GM18868 (cell line): ENCODE results near the gene APPBP2.
"Not testable (repeated sequence)": the region's sequence is repeated elsewhere in the genome, so short reads cannot be mapped to it uniquely, and the experiment has no call there.

Source experiments
- ATAC-seq: cut with Tn5 transposase; IDR thresholded peaks from one replicate; pipeline ENCODE4 v1.9.1; 2021; ENCODE audit warnings: mild to moderate bottlenecking, moderate library complexity; ENCODE audit not compliant: unreplicated experiment

APPBP2 gene

DNA sequence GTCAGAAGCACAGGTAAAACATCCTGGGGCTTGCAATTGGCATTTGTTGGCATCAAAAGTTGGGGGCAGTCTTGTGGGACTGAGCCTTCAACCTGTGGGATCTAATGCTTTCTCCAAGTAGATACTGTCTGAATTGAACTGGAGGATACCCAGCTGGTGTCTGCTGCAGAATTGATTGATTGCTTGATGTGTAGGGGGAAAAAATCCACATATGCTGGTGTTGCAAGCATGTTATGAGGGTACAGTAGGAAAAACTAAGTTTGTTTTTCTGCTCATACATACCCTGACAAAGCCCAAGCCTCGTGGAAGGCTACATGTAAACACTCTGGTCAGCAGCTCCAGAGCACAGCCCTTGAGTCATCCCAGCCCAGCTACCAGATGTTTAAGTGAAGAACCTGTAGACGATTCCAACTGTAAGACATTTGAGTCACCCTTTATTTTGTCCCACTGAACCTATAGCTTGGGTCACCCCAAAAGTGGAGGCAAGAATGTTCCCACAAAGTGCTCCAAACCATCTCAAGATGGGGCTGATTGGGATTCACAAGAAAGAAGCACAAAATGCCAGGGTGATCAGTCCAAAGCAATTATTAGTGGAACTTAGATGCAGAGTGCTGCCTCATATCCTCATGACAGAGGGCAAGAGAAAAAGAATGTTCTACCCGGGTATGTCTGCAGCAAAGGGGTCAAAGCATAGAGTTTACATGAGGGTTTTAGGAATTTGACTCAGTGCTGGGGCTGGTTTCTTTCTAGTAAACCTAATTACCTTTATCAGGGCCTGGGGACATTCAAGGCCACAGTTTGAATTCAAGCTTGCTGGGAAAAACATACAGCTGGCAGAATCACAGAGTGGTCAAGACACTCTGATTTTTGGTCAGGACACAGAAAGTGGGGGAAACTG, 9.6 kb upstream of the APPBP2 start:
- no peak for ATAC-seq

DNA sequence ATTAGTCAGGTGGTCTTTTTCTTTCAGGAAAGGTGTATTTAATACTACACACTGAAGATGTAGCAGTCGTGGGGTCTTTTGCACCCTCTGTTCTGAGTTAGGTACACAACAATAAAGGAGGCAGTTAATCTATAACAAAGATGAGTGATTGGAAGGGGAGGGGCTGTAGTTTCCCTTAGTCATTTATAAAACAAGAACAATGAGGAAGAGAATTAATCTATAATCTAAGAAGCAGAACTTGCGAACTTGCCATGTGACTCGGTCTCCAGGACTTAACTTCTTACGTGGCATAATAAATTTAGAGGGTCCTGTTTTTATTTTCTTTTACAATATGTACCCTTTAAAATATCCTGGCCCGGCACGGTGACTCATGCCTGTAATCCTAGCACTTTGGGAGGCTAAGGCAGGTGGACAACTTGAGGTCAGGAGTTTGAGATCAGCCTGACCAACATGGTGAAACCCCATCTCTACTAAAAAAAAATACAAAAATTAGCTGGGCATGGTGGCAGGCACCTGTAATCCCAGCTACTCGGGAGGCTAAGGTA, 8.6 kb upstream of the APPBP2 start:
- no peak for ATAC-seq

DNA sequence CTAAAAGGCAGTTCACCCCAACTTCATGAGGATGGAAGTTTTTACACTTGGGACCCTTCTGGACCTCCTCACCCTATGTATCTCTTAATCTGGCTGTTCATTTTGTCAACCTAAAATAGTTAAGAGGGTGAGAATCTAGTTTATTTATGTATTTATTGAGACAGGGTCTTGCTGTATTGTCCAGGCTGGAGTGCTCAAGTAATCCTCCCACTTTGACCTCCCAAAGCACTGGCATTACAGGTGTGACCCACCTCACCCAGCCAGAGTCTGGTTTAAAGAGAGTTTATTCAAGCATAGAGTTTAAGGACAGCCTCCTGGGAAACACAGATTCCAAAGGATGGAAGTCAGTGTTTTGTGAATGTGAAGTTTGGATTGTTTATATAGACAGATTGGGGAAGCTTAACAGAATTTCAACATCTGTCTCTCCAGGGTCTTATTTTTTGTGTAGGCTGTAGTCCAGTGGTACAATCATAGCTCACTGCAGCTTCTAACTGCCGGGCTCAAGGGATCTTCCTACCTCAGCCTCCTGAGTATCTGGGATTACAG, 8.0 kb upstream of the APPBP2 start:
- ATAC-seq, result no peak

DNA sequence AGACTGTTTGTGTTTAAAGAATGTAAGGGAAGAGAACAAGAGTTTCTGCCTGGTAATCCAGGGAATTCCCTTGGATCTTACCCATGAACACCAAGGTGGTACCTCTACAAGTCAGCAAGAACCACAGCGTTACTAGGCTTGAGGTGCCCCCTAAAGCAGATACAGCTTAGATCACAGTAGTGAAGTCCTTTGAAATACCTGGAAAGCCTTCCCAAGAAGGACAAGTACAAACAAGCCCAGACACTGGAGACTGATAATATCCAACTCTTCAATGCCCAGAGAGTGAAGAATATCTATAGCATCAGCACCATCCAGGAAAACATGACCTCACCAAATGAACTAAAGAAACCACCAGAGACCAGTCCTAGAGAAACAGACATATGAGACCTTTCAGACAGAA, 3.8 kb upstream of the APPBP2 start:
- ATAC-seq, result no peak

DNA sequence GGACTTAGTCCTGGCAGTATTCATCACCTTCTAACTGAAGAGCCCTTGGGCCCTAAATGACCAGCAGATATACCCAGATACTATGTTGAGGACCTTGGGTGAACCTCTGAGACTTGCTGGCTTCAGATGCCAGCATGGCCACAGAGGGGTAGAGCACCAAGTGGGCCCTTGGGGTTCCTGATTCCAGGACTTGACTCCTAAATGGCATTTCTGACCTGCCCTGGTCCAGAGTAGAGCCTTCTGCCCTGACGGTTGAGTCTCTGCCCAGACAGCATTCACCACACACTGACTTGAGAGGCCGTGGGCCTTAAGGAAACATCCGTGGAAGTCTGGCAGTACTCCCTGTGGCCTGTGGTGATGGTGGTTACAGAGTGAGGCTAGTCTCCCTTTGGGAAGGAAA, 2.8 kb upstream of the APPBP2 start:
- no peak for ATAC-seq

DNA sequence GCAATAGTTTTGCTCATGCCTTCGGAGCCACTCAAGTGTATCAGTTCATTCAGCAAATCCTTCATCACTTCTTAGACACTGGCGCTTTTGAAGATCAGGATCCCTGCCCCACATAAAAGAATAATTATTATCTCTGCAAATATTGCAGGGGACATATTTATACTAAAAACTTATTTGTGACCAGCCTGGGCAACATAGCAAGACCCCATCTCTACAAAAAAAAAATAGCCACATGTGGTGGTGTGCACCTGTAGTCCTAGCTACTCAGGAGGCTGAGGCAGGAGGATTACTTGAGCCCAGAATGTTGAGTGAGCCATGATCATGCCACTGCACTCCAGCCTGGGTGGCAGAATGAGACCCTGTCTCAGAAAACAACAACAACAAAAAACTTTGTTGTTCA, 1.7 kb upstream of the APPBP2 start:
- ATAC-seq, result no peak

DNA sequence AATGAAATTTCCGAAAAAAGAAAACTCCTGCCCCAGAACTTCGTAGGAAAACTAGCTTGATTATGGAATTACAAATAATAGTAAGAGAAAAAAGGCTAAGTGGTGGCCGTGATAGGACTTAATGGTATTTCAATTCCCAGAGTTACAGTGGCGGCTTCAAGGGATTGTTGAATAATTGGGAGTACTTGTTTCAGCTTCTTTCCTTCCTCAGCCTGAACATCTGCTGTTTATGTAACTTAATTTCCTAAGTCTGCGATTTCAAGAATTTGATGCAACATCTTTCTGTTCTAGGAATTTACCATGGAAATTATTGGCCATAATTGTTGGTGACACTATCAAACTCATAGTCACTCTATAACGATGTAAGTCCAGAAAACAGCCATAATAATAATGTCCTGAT, 684 bp upstream of the APPBP2 start:
- ATAC-seq, result no peak

DNA sequence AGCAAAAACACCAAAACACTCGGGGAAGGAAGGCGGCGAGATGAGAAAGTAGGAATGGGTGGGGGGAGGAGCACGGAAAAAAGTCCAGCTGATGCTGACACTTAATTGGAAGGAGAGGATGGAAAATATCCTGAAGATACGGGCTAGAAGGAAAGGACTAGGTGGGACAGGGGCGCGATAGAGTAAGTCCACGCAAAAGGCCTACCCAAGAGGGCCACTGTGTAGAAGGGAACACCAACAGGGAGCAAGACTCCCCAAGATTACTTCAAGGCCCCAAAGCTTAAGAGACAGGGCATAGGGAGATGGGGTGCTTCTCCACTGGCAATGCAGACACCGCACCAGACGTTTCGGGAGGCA, 736 bp downstream of the APPBP2 start:
- ATAC-seq, result peak; percentile 17

DNA sequence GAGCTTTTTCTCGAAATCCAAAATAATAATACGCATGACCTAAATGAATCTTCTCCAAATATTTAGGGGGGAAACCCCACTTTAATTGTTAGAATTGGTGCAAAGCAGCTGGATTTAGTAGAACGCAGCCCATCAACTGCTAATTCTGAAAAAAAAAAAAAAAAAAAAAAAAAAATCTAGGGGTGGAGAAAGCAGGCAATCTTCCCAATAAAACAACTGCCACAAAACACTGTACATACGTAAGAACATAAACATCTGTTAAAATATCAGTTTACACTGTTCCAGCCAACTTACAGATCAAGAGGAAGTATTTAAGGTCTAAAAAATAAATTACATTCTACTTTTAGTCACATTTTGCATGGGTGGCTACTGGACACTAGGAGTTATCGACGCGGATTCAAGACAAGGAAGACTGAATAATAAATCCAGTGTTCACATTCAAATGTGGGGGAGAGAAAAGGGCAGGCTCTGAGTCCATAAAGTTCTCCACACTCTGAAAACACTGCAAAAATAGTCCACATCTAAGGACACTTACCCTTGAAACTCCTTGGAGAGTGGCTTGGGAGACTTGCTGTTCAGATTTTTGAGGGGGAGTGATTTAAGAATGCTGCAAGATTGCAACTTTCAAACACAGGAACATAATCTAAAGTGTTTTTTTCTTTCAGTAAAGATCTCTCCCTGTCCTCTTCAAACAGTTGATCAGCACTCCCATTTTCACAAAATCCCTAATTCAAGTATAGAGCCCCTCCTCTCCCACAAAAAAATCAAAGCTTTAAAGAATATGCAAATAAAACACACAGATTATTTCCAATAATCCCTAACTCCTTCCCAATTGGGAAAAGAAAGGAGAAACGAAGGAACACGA, 1.3 kb downstream of the APPBP2 start:
- no peak for ATAC-seq

DNA sequence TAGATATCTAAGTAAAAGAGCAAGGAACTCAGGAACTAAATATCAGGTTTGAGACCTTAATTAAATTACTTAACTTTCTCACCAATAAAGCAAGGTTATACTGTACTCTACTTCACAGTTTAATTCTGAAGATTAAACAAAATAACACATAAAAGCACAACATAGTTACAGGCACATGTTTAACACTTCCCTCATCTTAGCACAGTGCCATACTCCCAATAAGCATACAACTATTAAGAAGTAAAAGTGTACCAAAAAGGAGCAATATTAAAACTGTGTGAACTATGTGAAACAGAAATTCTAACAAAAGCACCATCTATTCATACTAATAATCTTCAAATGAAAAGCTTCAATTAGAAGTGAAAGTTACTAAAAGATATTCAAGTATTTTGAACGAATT, 2.2 kb downstream of the APPBP2 start:
- no peak for ATAC-seq

DNA sequence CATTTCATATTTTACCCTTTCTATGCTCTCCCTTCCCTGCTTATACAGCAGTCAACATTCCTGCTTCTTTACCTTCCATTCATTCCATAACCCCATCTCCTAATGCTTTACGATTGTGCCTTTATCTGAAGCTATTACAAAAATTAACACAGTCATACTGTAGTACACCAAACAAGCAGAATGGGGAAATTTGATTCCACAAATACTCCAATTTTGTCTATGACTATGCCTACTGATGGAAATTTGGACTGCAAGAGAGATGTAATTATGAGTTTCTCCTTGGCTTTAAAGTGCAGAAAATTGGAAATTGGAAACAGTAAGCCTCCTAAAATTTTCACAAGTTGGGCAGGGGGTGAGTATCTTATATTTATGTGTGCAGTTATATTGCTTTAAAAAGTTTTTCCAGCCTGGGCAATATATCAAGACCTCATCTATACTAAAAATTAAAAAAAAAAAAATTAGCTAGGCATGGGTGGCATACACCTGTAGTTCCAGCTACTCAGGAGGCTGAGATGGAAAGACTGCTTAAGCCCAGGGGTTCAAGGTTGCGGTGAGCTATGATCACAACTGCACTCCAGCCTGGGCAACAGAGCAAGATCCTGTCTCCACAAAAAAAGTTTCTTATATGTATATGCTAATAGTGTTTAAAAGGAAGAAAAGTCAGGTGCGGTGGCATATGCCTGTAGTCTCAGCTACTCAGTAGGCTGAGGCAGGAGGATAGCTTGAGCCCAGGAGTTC, 3.0 kb downstream of the APPBP2 start:
- ATAC-seq, result no peak

DNA sequence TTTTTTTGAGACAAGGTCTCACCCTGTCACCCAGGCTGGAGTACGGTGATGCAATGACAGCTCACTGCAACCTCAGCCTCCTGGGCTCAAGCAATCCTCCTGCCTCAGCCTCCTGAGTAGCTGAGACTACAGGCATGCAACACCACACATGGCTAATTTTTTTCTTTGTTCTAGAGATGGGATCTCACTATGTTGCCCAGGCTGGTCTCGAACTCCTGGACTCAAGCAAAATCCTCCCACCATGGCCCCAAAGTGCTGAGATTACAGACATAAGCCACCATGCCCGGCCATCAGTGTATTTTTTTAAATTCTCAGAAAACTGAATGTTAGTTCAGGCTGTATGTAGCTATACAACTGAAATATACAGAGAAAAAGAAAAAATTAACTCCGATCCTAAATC, 6.2 kb downstream of the APPBP2 start:
- ATAC-seq, result no peak

DNA sequence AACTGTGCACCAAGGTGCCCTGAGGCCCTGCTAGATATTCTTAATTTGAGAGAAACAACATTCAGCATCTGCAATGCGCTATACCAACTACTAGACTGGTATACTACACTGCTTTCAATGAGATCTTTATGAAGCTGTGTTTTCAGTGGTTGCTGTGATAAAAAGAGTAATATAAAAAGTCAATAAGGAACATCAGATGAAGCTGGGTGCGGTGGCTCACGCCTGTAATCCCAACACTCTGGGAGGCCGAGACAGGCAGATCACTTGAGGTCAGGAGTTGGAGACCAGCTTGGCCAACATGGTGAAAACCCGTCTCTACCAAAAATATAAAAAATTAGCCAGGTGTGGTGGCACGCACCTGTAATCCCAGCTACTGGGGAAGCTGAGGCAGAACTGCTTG, 10.4 kb downstream of the APPBP2 start:
- ATAC-seq, result not testable (repeated sequence)

DNA sequence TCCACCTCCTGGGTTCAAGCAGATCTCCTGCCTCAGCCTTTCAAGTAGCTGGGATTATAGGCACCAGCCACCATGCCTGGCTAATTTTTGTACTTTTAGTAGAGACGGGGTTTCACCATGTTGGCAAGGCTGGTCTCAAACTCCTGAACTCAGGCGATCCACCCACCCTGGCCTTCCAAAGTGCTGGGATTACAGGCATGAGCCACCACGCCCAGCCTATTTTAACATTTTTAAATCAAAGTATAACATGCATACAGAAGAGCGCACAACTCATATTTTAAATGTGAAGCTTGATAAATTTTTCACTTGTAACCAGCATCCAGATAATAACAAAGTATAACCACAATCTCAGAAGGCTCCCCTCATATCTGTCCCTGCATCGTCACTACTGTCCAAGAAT, 10.8 kb downstream of the APPBP2 start:
- ATAC-seq, result not testable (repeated sequence)

DNA sequence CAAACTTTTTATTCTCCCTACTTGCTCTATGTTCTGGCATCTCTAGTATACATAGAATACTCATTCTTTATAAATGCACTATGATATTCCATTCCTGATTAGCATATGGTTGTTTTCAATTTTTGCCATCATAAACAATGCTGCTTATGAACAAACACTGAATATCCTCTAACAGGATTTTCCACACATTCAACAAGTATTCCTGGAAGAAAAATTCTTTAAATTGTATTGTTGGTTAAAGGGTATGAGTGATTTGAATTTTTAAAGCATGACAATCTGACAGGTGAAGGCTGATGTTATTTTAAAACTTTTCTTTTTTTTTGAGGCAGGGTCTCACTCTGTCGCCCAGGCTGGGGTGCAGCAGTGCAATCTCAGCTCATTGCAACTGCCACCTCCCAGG, 11.5 kb downstream of the APPBP2 start:
- no peak for ATAC-seq

DNA sequence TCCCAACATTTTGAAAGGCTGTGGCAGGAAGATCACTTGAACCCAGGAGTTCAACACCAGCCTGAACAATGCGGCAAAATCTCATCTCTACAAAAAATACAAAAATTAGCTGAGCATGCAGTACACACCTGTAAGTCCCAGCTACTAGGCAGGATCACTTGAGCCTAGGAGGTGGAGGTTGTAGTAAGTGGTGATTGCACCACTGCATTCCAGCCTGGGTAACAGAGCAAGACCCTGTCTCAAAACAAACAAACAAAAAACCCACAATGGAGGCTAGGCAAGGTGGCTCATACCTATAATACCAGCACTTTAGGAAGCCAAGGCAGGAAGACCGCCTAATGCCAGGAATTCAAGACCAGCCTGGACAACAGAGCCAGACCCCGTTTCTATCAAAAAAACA, 12.0 kb downstream of the APPBP2 start:
- no peak for ATAC-seq

DNA sequence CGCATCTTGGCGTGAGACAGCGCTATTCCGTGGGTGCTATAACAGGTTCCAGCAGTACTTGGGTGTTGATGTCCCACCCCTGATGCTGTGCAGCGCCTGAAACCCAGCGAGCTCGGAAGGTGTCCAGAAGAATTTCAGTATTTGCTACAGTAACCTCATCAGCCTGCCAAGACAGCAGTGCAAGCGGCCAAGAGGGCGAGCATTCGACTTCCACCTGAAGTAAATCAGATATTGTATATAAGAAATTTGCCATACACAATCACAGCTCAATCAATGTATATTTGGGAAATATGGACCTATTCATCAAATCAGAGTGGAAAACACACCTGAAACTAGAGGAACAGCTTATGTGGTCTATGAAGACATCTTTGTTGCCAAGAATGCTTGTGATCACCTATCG, 13.0 kb downstream of the APPBP2 start:
- no peak for ATAC-seq

DNA sequence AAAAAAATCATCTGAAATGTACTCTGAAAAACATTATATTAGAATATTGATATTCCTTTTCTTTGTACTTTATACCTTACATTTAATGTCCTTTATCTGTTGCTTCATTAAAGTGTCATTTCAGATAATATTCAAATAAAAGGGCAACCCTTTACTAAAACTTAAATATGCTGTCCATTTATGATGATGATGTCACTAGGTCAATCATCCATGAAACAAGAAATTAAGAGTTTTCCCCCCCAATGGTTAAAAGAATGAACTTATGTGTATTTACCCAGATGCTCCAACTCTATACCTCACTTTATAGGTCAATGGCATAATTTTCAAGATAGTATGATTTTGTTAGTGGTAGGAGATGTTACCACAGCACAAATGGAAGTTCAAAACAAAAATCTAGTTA, 15.3 kb downstream of the APPBP2 start:
- no peak for ATAC-seq

DNA sequence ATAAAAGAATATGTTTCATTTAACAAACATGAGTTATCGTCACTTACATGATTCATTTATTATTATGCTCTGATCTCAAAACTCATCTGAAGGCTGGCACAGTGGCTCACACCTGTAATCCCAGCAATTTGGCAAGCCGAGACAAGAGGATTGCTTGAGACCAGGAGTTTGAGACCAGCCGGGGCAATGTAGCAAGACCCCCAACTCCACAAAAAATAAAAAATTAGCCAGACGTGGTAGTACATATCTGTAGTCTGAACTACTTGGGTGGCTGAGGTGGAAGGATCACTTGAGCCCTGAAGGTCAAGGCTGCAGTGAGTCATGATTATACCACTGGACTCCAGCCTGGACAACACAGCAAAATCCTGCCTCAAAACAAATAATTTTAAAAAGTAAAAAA, 16.0 kb downstream of the APPBP2 start:
- ATAC-seq, result no peak

DNA sequence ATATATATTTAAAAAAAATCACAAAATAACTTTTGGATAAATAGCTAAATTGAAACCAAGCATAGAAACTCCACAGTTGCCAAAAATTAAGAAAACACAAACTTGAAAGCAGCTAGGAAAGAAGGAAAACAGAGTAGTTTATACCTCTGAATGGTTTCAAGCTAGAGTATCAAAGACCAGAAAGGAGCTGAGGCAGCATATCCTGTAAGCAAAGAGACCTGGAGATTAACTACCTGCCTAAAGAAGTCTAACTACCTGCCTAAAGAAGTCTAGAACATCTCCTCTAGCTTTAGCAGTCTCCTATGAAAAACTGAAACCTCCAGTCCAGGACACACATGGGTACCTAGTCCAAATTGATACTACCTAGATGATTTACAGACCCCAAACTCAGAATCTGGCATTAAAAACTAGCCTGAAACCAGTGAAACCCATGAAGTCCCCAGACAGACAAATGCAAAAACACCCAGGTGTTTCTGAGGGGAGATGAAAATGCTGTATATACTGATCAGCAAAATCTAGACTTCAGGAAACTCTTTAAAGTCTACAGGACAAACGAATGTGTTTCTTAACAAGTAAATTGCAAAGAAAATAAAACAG, 17.6 kb downstream of the APPBP2 start:
- no peak for ATAC-seq

DNA sequence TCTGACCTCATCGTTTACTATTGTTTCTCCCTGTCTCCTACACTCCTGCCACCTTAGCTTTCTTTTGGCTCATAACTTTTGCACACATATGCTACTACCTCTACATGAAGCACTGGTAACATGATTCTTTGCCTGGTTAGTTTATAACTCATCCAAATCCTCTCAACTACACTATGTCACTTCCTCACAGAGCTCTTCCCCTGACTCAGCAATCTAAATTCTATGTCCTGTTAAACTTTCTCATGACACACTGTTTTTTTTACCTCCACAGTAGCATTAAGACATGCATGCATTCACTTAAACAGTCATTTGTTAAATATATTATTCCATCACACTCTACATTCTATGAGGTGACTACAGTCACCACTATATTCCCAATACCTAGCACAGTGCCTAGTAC, 19.7 kb downstream of the APPBP2 start:
- no peak for ATAC-seq
